Upper lobe of left lung (tissue), 6 donors: ENCODE data around the gene RDH13. TPM values are rescaled to one million over a fixed set of nuclear protein-coding genes. Genes with fewer than 3 reads are reported as not detected.
A peak's percentile ranks its signal among the peaks of the same experiment; 100 is the strongest.

Experiments used
- ATAC-seq, 2 donors: fragments of 200-7000 bp; cut with Tn5 transposase; one replicate each; pipeline ENCODE4 v1.9.1; 2022; ENCODE audit warnings: mild to moderate bottlenecking in 2 of 2, moderate library complexity in 2 of 2; ENCODE audit not compliant: low FRiP score in 2 of 2
- DNase-seq, 2 donors: peaks; one replicate each; pipeline ENCODE4 v3.0.0-alpha.2; 2019 to 2020
- H3K27ac ChIP-seq, 4 donors: fragments of 200-600 bp; sonication (generic); one replicate each; pipeline ENCODE4 v1.5.1; 2016 to 2019
- H3K27me3 ChIP-seq, 4 donors: fragments of 200-600 bp; sonication (generic); one replicate each; pipeline ENCODE4 v1.5.1; 2017 to 2019
- H3K36me3 ChIP-seq, 4 donors: fragments of 200-600 bp; sonication (generic); one replicate each; pipeline ENCODE4 v1.5.1; 2016 to 2019
- H3K4me1 ChIP-seq, 4 donors: fragments of 200-600 bp; sonication (generic); one replicate each; pipeline ENCODE4 v1.5.1; 2018 to 2019
- H3K4me3 ChIP-seq, 4 donors: fragments of 200-600 bp; sonication (generic); one replicate each; pipeline ENCODE4 v1.5.1; 2017 to 2019; ENCODE audit warnings: mild to moderate bottlenecking in 2 of 4, moderate library complexity in 1 of 4
- H3K9me3 ChIP-seq, 4 donors: fragments of 200-600 bp; sonication (generic); one replicate each; pipeline ENCODE4 v1.5.1; 2018 to 2019
- EP300 ChIP-seq, 4 donors: sonication (generic); formaldehyde crosslinking; IDR thresholded peaks; one replicate each; pipeline ENCODE4 v1.5.1; 2017; ENCODE audit warnings: antibody characterized with exemption in 4 of 4, control low read depth in 2 of 4
- POLR2A ChIP-seq, 4 donors: fragments of 450-650 bp; IDR thresholded peaks; one replicate each; pipeline ENCODE4 v1.5.1; 2016 to 2017; ENCODE audit warnings: antibody characterized with exemption in 4 of 4, mild to moderate bottlenecking in 2 of 4
- POLR2AphosphoS5 ChIP-seq, 2 donors: sonication (generic); formaldehyde crosslinking; IDR thresholded peaks; one replicate each; pipeline ENCODE4 v1.5.1; 2017; ENCODE audit warnings: antibody characterized with exemption in 2 of 2
- WGBS, 2 donors: methylation state at CpG; one replicate each; pipeline ENCODE4 v1.1.5; 2017 to 2018; 5-methylcytosine and 5-hydroxymethylcytosine counted together
- total RNA-seq, 6 donors: library from RNA; depleted of rRNA in 4 of 6; stranded (reverse); fragments of >200 nt in 4 of 6; gene quantifications; one replicate each; pipeline versions ENCODE4 v1.1.0 to v1.2.1, GENCODE V29; 2016 to 2021
- TF ChIP-seq, protein P1 (sequence below), 6 experiments: fragments of 450-650 bp in 4 of 6; fragments of 200-600 bp in 2 of 6; sonication (generic) in 2 of 6; IDR thresholded peaks; one replicate each; pipeline ENCODE4 v1.5.1; 2016 to 2019; ENCODE audit warnings: antibody characterized with exemption in 6 of 6
- donor health status: DM: no; HTN: no; CAD: no; lungs with moderate emphysema.
- donor health status: DM: no; HTN: yes; CAD: no; lungs with severe emphysema.

RDH13 gene
- total RNA-seq, 6 donors from 2014 or later = 24.0 to 72.3 (median 28.1) TPM

DNA sequence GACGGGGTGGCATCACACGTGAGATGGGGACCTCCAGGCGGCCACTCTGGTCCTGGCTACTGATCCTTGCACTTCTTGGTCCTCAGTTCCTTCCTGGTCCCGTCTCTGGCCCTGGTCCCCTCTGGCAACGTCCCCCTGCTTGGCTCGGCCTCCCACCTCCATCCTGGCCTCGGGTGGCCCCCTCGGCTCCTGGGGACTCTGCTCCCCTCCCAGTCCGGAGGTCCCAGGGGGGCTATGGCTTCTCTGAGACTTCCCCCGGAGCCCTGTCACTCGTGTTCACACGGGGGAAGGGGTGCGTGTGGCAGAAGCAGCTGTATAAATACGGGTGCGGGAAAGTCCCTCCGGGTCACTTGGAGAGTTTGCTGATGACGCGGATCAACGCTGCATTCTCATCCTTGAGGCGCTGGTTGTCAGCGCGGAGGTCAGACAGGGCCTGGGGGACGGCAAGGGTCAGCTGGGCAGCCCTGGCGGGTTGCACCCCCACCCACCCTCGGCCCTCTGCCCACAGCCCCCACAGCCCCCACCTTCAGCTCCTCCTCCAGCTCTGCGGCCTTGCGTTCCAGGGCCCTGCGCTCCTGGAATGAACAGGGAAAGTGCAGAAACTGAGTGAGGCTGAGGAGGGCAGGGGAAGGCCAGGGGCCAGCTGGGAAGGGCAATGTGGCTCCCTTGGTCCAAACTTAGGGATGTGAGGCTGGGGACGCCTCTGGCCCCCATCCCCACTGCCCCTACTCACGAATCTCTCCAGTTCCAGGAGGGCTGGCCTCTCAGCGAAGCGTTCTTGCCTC, 28.4 kb upstream of the RDH13 start:
- Histone ChIP-seq H3K36me3 (peaks cover 16 to 56% (median 50%) of the 10 kb centered on the region in 4 donors), H3K9me3 (no peaks in the 10 kb centered on the region)

DNA sequence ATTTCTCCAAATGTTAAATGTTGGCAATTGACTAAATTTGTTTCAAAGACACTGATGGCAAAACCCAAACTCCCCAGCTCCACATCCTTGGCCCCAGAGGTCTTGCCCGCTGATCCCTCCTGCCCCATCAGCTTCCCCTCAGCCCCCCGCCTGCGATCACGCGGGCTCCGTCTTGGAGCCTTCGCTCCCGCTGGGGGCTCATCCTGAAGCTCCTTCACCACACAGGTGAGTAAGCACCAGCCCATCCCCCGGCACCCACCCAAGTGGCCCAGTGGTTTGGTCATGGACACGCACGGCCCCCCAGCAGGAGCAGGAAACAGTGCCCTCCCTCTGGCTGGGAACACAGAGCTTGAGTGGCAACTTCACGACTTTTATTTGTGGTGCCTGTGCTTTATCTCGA, 27.6 kb upstream of the RDH13 start:
- peaks cover 0 to 7% (median 2%) of the 10 kb centered on the region in 4 donors for H3K27me3 ChIP-seq
- H3K27ac ChIP-seq = no peak overlapping the region
- H3K4me3 ChIP-seq = no peak overlapping the region
- ATAC-seq = no peak
- 92 to 93% methylated on average over 10 to 13 of the region's 13 CpGs for WGBS, 2 donors
- no peaks in the 10 kb centered on the region for H3K9me3 ChIP-seq
- TF ChIP-seq EP300 (IDR thresholded peaks at IDR 0.05) = no peak
- no peak for TF ChIP-seq POLR2A (IDR thresholded peaks at IDR 0.05)
- TF ChIP-seq, protein P1, sequence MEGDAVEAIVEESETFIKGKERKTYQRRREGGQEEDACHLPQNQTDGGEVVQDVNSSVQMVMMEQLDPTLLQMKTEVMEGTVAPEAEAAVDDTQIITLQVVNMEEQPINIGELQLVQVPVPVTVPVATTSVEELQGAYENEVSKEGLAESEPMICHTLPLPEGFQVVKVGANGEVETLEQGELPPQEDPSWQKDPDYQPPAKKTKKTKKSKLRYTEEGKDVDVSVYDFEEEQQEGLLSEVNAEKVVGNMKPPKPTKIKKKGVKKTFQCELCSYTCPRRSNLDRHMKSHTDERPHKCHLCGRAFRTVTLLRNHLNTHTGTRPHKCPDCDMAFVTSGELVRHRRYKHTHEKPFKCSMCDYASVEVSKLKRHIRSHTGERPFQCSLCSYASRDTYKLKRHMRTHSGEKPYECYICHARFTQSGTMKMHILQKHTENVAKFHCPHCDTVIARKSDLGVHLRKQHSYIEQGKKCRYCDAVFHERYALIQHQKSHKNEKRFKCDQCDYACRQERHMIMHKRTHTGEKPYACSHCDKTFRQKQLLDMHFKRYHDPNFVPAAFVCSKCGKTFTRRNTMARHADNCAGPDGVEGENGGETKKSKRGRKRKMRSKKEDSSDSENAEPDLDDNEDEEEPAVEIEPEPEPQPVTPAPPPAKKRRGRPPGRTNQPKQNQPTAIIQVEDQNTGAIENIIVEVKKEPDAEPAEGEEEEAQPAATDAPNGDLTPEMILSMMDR (IDR thresholded peaks at IDR 0.05) = no peak
- peaks cover 17 to 27% (median 27%) of the 10 kb centered on the region in 4 donors for H3K4me1 ChIP-seq
- peak in 1 of 2 donors; percentile 64 for DNase-seq
- peaks cover 14 to 49% (median 43%) of the 10 kb centered on the region in 4 donors for H3K36me3 ChIP-seq

More for the DNA sequence above, 28.4 kb upstream of the RDH13 start:
- peak in 1 of 2 donors; percentile 67 for DNase-seq
- H3K4me3 ChIP-seq = no peak overlapping the region
- ATAC-seq = no peak
- WGBS, 2 donors = 88 to 91% methylated on average over 12 to 31 of the region's 32 CpGs
- H3K27ac ChIP-seq = no peak overlapping the region
- H3K4me1 ChIP-seq = peaks cover 16 to 25% (median 22%) of the 10 kb centered on the region in 4 donors
- TF ChIP-seq POLR2AphosphoS5 (IDR thresholded peaks at IDR 0.05) (no peak), POLR2A (IDR thresholded peaks at IDR 0.05) (no peak), EP300 (IDR thresholded peaks at IDR 0.05) (no peak)
- TF ChIP-seq, protein P1 (IDR thresholded peaks at IDR 0.05) = no peak
- peaks cover 0 to 4% (median 1%) of the 10 kb centered on the region in 4 donors for H3K27me3 ChIP-seq

DNA sequence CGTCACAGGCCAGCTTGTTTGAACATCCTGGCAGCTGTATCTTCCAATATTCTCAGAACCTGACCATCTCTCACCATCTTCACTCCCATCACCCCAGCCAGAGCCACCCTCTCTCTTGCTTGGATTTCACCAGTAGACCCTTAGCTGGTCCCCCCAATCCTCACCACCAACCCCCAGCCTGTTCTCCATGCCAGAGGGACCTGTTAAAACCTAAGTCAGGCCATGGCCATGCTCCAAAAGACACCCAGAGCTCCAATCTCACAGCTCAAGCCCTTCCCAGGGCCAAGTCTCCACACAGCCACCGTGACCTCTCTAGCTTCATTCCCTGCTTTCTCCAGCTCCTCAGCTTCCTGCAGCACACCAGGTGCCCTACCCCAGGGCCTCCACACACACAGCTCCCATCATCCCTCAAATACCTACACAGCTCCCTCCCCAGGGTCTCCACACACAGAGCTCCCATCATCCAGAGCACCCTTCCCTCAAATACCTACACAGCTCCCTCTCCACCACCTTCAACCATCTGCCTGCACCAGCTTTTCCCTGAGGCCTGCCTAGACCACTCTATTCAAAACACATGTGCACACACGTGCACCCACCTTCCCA, 26.5 kb upstream of the RDH13 start:
- WGBS, 2 donors = 93 to 96% methylated on average over 3 of the region's 3 CpGs

DNA sequence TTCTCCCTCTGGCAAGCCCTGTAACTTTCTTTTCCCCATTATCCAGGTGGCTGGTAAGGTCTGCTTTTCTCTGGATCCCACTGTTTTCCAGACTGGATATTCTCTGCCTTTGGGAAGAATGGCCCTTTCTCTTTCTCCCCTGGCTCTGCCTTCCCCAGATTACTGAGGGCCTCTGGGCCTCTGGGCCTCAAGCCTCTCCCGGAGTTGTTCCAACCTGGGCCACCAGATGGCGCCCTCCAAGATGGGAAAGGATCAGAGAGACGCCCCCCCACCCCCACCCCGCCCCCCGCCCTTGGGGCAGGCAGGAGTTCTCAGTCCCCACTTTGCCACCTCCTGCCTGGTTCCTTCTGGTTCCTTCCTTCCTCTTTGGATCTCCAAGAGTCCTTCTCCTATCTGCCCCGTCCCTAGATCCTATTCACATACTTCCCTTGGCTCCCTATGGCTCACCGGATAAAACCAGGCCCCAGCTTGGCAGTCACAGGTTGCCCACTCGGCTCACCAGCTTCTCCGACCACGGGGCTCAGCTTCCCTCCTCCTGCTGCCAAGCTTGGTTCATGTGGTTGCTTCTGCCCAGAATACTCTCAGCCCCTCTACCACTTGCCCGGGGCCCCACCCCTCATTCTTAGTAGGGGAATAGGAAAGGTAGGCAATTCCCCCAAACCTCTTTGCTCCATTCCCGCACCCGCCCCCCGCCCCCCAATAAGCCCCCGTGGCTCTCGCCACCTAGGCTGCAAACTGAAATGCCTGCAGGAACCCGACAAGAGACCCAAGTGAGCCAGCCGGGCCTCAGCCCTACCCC, 25.8 kb upstream of the RDH13 start:
- ATAC-seq (peak in 1 of 2 donors; percentile 63), DNase-seq (peak in 1 of 2 donors; percentile 55)
- Histone ChIP-seq H3K9me3 (no peaks in the 10 kb centered on the region), H3K4me1 (peaks cover 17 to 27% (median 27%) of the 10 kb centered on the region in 4 donors), H3K4me3 (no peak overlapping the region), H3K27me3 (peaks cover 0 to 10% (median 3%) of the 10 kb centered on the region in 4 donors), H3K27ac (peak overlapping the region in 1 of 4 donors; percentile 5), H3K36me3 (peaks cover 11 to 34% (median 29%) of the 10 kb centered on the region in 4 donors)
- WGBS, 2 donors = 58 to 71% methylated on average over 13 to 15 of the region's 18 CpGs
- TF ChIP-seq, protein P1 (IDR thresholded peaks at IDR 0.05) = peak; percentile 27 to 86 (median 44)
- no peak for TF ChIP-seq EP300 (IDR thresholded peaks at IDR 0.05)

More for the DNA sequence above, 26.5 kb upstream of the RDH13 start:
- DNase-seq (no peak), ATAC-seq (no peak)
- peaks cover 17 to 27% (median 27%) of the 10 kb centered on the region in 4 donors for H3K4me1 ChIP-seq
- H3K36me3 ChIP-seq = peaks cover 11 to 37% (median 32%) of the 10 kb centered on the region in 4 donors
- H3K27ac ChIP-seq = no peak overlapping the region
- H3K27me3 ChIP-seq = peaks cover 0 to 7% (median 2%) of the 10 kb centered on the region in 4 donors
- TF ChIP-seq, protein P1 (IDR thresholded peaks at IDR 0.05) = no peak
- no peak for TF ChIP-seq POLR2AphosphoS5 (IDR thresholded peaks at IDR 0.05)
- TF ChIP-seq EP300 (IDR thresholded peaks at IDR 0.05) = no peak
- TF ChIP-seq POLR2A (IDR thresholded peaks at IDR 0.05) = no peak
- no peaks in the 10 kb centered on the region for H3K9me3 ChIP-seq
- no peak overlapping the region for H3K4me3 ChIP-seq
